ENCODE results near the gene AIF1L. TPM values are rescaled to one million over a fixed set of nuclear protein-coding genes. Genes with fewer than 3 reads are reported as not detected.

The AIF1L gene
- total RNA-seq, 1 experiment from 2014 or later = 103 TPM

GRCh38 chr9:131161585-131161984 lies 65.3 kb downstream of the AIF1L start:
- H3K36me3 Mint-ChIP-seq = peaks cover 37% of the 10 kb centered on the region
- CTCF ChIA-PET = interaction anchor here (0.5 to 2.4 kb wide), 6 partner anchors 12 to 175 kb away, joined by 3 to 13 read pairs (median 4); no protein-coding TSS in a partner anchor

GRCh38 chr9:131162886-131163285 lies 66.6 kb downstream of the AIF1L start:
- H3K4me3 Mint-ChIP-seq = no peak overlapping the region

More at GRCh38 chr9:131161585-131161984, 65.3 kb downstream of the AIF1L start:
- Mint-ChIP-seq H3K27me3 (ENCODE audit: low read depth) (no peaks in the 10 kb centered on the region), H3K9me3 (no peaks in the 10 kb centered on the region), H3K27ac (no peak overlapping the region), H3K4me3 (no peak overlapping the region), H3K4me1 (no peaks in the 10 kb centered on the region)
- ATAC-seq = no peak
- TF ChIP-seq JAZF1 (CRISPR knock-in tag; IDR thresholded peaks at IDR 0.05) = no peak
- POLR2A ChIA-PET = no interaction called here
- DNase-seq (ENCODE audit: low spot score) = no peak

GRCh38 chr9:131165523-131165922 lies 69.2 kb downstream of the AIF1L start:
- no peak for ATAC-seq
- peaks cover 27% of the 10 kb centered on the region for H3K36me3 Mint-ChIP-seq
- H3K9me3 Mint-ChIP-seq = no peaks in the 10 kb centered on the region
- H3K27me3 Mint-ChIP-seq (ENCODE audit: low read depth) = no peaks in the 10 kb centered on the region
- DNase-seq (ENCODE audit: low spot score) = no peak
- ChIA-PET POLR2A (no interaction called here), CTCF (no interaction called here)
- no peak overlapping the region for H3K27ac Mint-ChIP-seq
- no peaks in the 10 kb centered on the region for H3K4me1 Mint-ChIP-seq
- no peak overlapping the region for H3K4me3 Mint-ChIP-seq
- no peak for TF ChIP-seq ATF2 (CRISPR knock-in tag; IDR thresholded peaks at IDR 0.05; ENCODE audit: borderline replicate concordance, low read depth)
- TF ChIP-seq, protein P1, sequence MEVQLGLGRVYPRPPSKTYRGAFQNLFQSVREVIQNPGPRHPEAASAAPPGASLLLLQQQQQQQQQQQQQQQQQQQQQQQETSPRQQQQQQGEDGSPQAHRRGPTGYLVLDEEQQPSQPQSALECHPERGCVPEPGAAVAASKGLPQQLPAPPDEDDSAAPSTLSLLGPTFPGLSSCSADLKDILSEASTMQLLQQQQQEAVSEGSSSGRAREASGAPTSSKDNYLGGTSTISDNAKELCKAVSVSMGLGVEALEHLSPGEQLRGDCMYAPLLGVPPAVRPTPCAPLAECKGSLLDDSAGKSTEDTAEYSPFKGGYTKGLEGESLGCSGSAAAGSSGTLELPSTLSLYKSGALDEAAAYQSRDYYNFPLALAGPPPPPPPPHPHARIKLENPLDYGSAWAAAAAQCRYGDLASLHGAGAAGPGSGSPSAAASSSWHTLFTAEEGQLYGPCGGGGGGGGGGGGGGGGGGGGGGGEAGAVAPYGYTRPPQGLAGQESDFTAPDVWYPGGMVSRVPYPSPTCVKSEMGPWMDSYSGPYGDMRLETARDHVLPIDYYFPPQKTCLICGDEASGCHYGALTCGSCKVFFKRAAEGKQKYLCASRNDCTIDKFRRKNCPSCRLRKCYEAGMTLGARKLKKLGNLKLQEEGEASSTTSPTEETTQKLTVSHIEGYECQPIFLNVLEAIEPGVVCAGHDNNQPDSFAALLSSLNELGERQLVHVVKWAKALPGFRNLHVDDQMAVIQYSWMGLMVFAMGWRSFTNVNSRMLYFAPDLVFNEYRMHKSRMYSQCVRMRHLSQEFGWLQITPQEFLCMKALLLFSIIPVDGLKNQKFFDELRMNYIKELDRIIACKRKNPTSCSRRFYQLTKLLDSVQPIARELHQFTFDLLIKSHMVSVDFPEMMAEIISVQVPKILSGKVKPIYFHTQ (CRISPR knock-in tag; IDR thresholded peaks at IDR 0.05) = no peak
- no peak for TF ChIP-seq SP1 (CRISPR knock-in tag; conservative IDR thresholded peaks at IDR 0.05)
- no peak for TF ChIP-seq NFATC4 (CRISPR knock-in tag; IDR thresholded peaks at IDR 0.05)
- no peak for TF ChIP-seq CBFB (CRISPR knock-in tag; IDR thresholded peaks at IDR 0.05; ENCODE audit: low read depth)
- TF ChIP-seq, protein P2, sequence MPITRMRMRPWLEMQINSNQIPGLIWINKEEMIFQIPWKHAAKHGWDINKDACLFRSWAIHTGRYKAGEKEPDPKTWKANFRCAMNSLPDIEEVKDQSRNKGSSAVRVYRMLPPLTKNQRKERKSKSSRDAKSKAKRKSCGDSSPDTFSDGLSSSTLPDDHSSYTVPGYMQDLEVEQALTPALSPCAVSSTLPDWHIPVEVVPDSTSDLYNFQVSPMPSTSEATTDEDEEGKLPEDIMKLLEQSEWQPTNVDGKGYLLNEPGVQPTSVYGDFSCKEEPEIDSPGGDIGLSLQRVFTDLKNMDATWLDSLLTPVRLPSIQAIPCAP (CRISPR knock-in tag; IDR thresholded peaks at IDR 0.05) = no peak
- no peak for TF ChIP-seq SOX15 (CRISPR knock-in tag; IDR thresholded peaks at IDR 0.05)
- no peak for TF ChIP-seq ZNF396 (CRISPR knock-in tag; IDR thresholded peaks at IDR 0.05; ENCODE audit: borderline replicate concordance)
- TF ChIP-seq TCF7 (CRISPR knock-in tag; IDR thresholded peaks at IDR 0.05; ENCODE audit: low read depth) = no peak
- no peak for TF ChIP-seq CREM (CRISPR knock-in tag; IDR thresholded peaks at IDR 0.05)
- TF ChIP-seq EMX1 (CRISPR knock-in tag; IDR thresholded peaks at IDR 0.05) = no peak

More at GRCh38 chr9:131162886-131163285, 66.6 kb downstream of the AIF1L start:
- Mint-ChIP-seq H3K9me3 (no peaks in the 10 kb centered on the region), H3K27me3 (ENCODE audit: low read depth) (no peaks in the 10 kb centered on the region), H3K27ac (no peak overlapping the region), H3K36me3 (peaks cover 34% of the 10 kb centered on the region), H3K4me1 (no peaks in the 10 kb centered on the region)
- ATAC-seq (no peak), DNase-seq (ENCODE audit: low spot score) (no peak)
- POLR2A ChIA-PET = no interaction called here
- TF ChIP-seq, protein P3, sequence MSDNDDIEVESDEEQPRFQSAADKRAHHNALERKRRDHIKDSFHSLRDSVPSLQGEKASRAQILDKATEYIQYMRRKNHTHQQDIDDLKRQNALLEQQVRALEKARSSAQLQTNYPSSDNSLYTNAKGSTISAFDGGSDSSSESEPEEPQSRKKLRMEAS (CRISPR knock-in tag; IDR thresholded peaks at IDR 0.05) = no peak
- TF ChIP-seq HMGXB4 (CRISPR knock-in tag; IDR thresholded peaks at IDR 0.05) (no peak), FOXJ3 (CRISPR knock-in tag; IDR thresholded peaks at IDR 0.05; ENCODE audit: borderline replicate concordance) (no peak), FOXK1 (CRISPR knock-in tag; IDR thresholded peaks at IDR 0.05) (no peak), ZNF263 (CRISPR knock-in tag; IDR thresholded peaks at IDR 0.05; ENCODE audit: low read depth) (no peak), MYBL2 (CRISPR knock-in tag; IDR thresholded peaks at IDR 0.05) (no peak), ZNF512 (CRISPR knock-in tag; IDR thresholded peaks at IDR 0.05; ENCODE audit: borderline replicate concordance) (no peak), GTF2I (CRISPR knock-in tag; conservative IDR thresholded peaks at IDR 0.05) (no peak), JAZF1 (CRISPR knock-in tag; IDR thresholded peaks at IDR 0.05) (no peak), ZNF219 (CRISPR knock-in tag; IDR thresholded peaks at IDR 0.05; ENCODE audit: borderline replicate concordance) (no peak), USF1 (CRISPR knock-in tag; IDR thresholded peaks at IDR 0.05) (no peak)
- CTCF ChIA-PET = interaction anchor here (1.1 to 2.4 kb wide), 2 partner anchors 15 to 174 kb away, joined by 4 to 13 read pairs; no protein-coding TSS in a partner anchor
